Calu3 (cell line): Measurements from ENCODE around the gene RPRML. TPM values are rescaled to one million over a fixed set of nuclear protein-coding genes. Genes with fewer than 3 reads are reported as not detected.

Experiments used
- BruUV-seq: library from RNA; stranded (reverse); fragments of 400-500 nt; replicated peaks from 2 replicates; lab custom pipeline; 2021; lab: Mats Ljungman, UMichigan
- CTCF ChIA-PET: fragments of 300-600 bp; sonication (Branson Sonifier 250); formaldehyde crosslinking; loops from one replicate; lab custom pipeline; 2022; ENCODE audit warnings: antibody characterized with exemption; lab: Charles Lee
- DNase-seq: peaks from one replicate; pipeline ENCODE4 v3.0.0; 2022
- H3K27ac Mint-ChIP-seq: one replicate; pipeline ENCODE4 v1.8.0; 2022; ENCODE audit warnings: mixed read lengths; ENCODE audit not compliant: unreplicated experiment
- H3K27me3 Mint-ChIP-seq: one replicate; pipeline ENCODE4 v1.8.0; 2022; ENCODE audit warnings: mixed read lengths; ENCODE audit not compliant: unreplicated experiment
- H3K36me3 Mint-ChIP-seq: one replicate; pipeline ENCODE4 v1.8.0; 2022; ENCODE audit warnings: mild to moderate bottlenecking, moderate library complexity, mixed read lengths; ENCODE audit not compliant: insufficient read depth, unreplicated experiment
- H3K4me1 Mint-ChIP-seq: one replicate; pipeline ENCODE4 v1.8.0; 2022; ENCODE audit warnings: mild to moderate bottlenecking, low read depth, mixed read lengths; ENCODE audit not compliant: unreplicated experiment
- H3K4me3 Mint-ChIP-seq: one replicate; pipeline ENCODE4 v1.8.0; 2022; ENCODE audit warnings: mild to moderate bottlenecking, low read depth, moderate library complexity, mixed read lengths; ENCODE audit not compliant: unreplicated experiment
- H3K9me3 Mint-ChIP-seq: one replicate; pipeline ENCODE4 v1.8.0; 2022; ENCODE audit warnings: low read depth, mixed read lengths; ENCODE audit not compliant: unreplicated experiment
- CTCF ChIP-seq: fragments of 200-600 bp; IDR thresholded peaks from one replicate; pipeline ENCODE4 v1.8.0; 2022; ENCODE audit warnings: antibody characterized with exemption; ENCODE audit not compliant: unreplicated experiment
- intact Hi-C: fragments of 100-400 bp; cut with micrococcal nuclease; formaldehyde crosslinking; loops from one replicate; pipeline ENCODE4 v1.10.0; 2022; ENCODE audit not compliant: unreplicated experiment
- total RNA-seq: library from RNA; stranded (reverse); gene quantifications from 2 replicates; pipeline ENCODE4 v1.2.3, GENCODE V29; 2022

The RPRML gene
- total RNA-seq, 1 experiment from 2014 or later = not detected

- Mint-ChIP-seq H3K4me3 (peak overlapping the region; percentile 23), H3K36me3 (peaks cover 52% of the 10 kb centered on the region), H3K9me3 (no peaks in the 10 kb centered on the region), H3K27ac (peak overlapping the region; percentile 88), H3K27me3 (no peaks in the 10 kb centered on the region), H3K4me1 (peaks cover 25% of the 10 kb centered on the region)
- CTCF ChIA-PET = interaction anchor here (0.7 to 2.6 kb wide), 6 partner anchors 19 to 63 kb away, joined by 3 to 45 read pairs (median 5); partner anchors contain the start of gene RPRML
- TF ChIP-seq CTCF = no peak
- no peak for DNase-seq
- intact Hi-C loops = no loop called here
- no TSS peak for BruUV-seq
Observed at GRCh38 chr17:46943218-46943500, 35.9 kb downstream of the RPRML start.

- H3K4me3 Mint-ChIP-seq = no peak overlapping the region
- peaks cover 25% of the 10 kb centered on the region for H3K4me1 Mint-ChIP-seq
- H3K27ac Mint-ChIP-seq = no peak overlapping the region
- peak; percentile 90 for TF ChIP-seq CTCF
- no peaks in the 10 kb centered on the region for H3K27me3 Mint-ChIP-seq
- H3K36me3 Mint-ChIP-seq = peaks cover 53% of the 10 kb centered on the region
- no peaks in the 10 kb centered on the region for H3K9me3 Mint-ChIP-seq
- CTCF ChIA-PET = interaction anchor here (0.7 to 2.6 kb wide), 8 partner anchors 16 to 84 kb away, joined by 3 to 45 read pairs (median 5); partner anchors contain the start of gene RPRML
- intact Hi-C loops = loop anchor here (1.0 kb wide), 1 partner anchor 59 kb away; no protein-coding TSS in a partner anchor
- DNase-seq = peak; percentile 91
- no TSS peak for BruUV-seq
Observed at GRCh38 chr17:46942441-46943217, 36.4 kb downstream of the RPRML start.

GRCh38 chr17:46940692-46941404 lies 38.2 kb downstream of the RPRML start:
- H3K4me1 Mint-ChIP-seq = peaks cover 25% of the 10 kb centered on the region
- H3K27me3 Mint-ChIP-seq = no peaks in the 10 kb centered on the region
- peak; percentile 90 for DNase-seq
- intact Hi-C loops = loop anchor here (2.0 kb wide), 1 partner anchor 98 kb away; no protein-coding TSS in a partner anchor
- no peak overlapping the region for H3K4me3 Mint-ChIP-seq
- no TSS peak for BruUV-seq
- peak overlapping the region; percentile 41 for H3K27ac Mint-ChIP-seq
- peak; percentile 95 for TF ChIP-seq CTCF
- H3K9me3 Mint-ChIP-seq = no peaks in the 10 kb centered on the region
- CTCF ChIA-PET = interaction anchor here (0.6 to 1.4 kb wide), 3 partner anchors 38 to 166 kb away, joined by 3 to 5 read pairs (median 3); partner anchors contain the start of gene RPRML
- H3K36me3 Mint-ChIP-seq = peaks cover 66% of the 10 kb centered on the region

GRCh38 chr17:46935658-46936266 lies 43.3 kb downstream of the RPRML start:
- Mint-ChIP-seq H3K27ac (no peak overlapping the region), H3K4me1 (no peaks in the 10 kb centered on the region), H3K4me3 (no peak overlapping the region), H3K36me3 (peaks cover 70% of the 10 kb centered on the region), H3K9me3 (no peaks in the 10 kb centered on the region), H3K27me3 (no peaks in the 10 kb centered on the region)
- no peak for TF ChIP-seq CTCF
- CTCF ChIA-PET = no interaction called here
- no peak for DNase-seq
- intact Hi-C loops = no loop called here
- no TSS peak for BruUV-seq
